NCI-H1092 treated with DMSO at 0.1 percent for 48 hours (cell line): Measurements from ENCODE around the gene PAX8.
"Not testable (repeated sequence)": the region's sequence is repeated elsewhere in the genome, so short reads cannot be mapped to it uniquely, and the experiment has no call there.

Experiments
- DNase-seq: peaks from one replicate; lab custom pipeline; 2025; lab: John Stamatoyannopoulos, UW

Gene PAX8

DNA sequence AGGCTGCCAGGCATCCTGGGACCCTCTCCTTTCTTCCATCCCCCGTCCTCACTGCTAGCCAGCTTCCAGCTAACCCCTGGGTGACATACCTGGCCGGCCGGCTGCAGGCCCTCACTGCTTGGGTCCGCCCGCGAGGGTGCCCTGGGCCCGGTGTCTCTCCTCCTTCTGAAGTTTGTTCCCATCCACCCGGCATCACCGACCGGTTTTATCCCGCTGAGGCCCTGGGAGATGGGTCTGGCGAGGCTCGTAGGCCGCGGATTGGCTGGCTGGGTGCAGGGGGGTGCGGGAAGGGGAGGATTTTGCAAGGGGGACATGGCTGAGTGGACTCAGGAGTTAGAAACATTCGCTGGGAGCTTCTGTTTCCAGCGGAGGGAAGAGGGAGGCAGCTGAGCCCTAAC lies at the start of gene PAX8:
Gene PAX8, minus strand, starts transcription at position 180 of the 398 bp plus-strand sequence. CDS start 527 bp downstream, outside the sequence.
- DNase-seq: no peak

DNA sequence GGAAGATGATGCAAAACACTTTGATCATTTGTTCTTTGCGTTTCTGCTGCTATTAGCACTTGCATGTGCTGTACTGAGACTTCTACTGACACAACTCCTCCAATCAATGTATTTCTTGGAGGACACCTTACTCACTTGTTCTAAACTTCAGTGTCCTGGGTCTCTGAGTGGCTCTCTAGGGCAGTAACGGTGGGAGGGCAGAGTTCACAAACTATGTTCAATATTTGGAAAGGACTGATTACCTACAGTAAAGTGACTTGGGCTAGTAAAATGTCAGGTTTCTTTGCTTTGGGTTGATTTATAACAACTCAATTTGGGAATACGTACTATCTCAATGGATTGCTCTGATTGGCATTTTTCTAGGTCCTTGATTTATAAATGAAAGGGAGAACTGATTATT lies 49.3 kb upstream of the PAX8 start:
- DNase-seq: no peak

DNA sequence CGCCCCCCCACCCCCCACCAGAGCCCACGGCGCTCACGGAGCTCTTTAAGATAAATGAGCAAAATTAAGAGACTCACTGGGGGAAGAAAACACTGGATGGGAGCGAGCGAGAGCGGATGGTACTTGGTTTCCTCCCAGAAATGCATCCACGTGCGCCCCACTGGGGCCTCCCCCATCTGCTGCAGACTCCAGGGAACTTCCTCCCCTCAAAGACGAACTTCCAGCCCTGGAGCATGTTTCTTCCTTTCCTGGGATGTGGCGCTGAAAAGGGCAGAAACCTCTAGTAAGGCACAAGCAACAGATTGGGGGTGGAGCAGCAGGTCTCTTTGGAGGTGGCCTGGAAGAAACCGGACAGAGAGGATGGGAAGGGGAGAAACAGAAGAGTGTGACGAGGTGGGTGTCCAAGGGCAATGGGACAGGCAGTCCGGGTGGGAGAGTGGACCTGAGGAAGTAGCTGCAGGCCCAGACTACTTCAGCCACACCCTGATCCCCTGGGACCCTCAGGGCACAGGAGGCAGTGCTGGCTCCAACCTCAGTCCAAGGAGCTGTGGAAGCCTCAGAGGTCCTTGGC lies 46.5 kb upstream of the PAX8 start:
- DNase-seq: not testable (repeated sequence)

DNA sequence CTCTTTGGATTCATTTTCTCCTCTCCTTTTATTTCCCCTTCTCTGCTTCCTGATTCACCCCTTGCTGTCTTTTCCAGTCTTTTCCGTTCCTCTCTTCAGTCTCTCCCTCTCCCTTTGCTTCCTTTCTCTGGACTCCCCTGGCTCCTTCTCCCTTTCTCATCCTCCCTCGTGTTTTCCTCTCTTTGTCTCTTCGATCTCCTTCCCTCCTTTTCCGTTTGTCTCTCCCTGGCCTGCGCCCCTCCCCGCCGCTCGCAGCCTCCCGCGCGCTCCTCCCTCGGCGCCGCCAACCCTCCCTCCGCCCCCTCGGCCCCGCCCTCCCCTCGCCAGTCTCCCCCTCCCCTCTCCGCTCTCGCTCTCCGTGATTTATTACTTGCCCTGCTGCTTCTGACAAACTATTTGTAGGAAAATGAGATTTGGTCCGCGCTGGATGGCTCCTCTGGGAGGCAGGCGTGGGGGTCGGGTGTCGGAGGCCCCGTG lies 46.0 kb upstream of the PAX8 start:
- DNase-seq: peak; percentile 48

DNA sequence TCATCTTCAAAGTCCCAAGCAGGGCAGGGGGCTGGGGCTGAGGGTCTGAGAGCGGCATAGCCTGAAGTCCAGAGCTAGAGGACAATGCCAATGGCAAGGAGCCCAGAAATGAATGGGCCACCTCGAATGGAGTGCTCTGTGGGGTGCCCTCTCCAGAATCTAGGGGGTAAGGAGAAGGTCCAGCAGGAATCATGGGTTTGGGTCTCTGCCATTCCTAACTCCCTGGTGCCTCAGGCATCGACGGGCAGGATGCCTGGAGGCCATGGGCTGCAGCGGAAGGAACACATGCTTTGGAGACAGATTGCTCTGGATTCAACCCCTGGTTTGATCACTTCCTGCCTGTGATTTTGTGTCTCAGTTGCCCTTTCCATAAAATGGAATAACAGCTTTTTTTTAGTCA lies 44.4 kb upstream of the PAX8 start:
- peak; percentile 2 for DNase-seq

DNA sequence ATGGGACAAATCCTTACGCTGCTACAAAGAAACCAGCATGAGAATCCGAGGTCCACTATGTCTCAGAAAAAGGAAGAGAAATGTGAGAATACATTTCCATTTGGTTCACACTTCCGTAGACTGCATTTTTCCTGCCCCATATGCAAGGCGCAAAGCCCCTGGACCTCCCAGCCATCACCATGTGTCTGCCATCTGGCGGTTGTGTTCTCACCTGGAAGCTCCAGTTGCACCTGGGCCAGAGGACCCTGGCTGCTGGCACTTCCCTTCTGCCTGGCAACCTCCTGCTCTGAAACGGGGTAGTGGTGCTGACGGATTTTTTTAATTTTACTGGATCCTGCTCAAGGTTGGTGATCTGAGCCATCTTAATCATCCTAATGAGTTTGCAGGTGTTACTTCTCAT lies 41.4 kb upstream of the PAX8 start:
- not testable (repeated sequence) for DNase-seq

DNA sequence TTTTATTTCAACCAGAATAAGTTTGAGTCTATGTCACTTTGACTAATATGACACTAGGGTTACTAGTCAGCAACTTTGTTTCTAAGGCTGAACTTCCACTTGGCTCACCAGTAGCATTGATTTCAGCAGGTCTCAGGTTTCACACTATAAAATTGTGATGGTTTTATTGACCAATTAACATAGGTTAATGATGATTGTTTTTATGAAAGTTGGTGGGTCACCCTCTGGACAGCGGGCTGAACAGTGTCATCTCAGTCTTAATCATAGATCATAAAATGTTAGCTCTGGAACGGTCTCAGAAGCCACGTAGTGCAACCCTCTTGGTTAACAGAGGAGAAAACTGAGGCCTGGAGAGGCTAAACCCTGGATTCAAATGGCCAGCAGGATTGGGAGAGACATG lies 40.2 kb upstream of the PAX8 start:
- not testable (repeated sequence) for DNase-seq

DNA sequence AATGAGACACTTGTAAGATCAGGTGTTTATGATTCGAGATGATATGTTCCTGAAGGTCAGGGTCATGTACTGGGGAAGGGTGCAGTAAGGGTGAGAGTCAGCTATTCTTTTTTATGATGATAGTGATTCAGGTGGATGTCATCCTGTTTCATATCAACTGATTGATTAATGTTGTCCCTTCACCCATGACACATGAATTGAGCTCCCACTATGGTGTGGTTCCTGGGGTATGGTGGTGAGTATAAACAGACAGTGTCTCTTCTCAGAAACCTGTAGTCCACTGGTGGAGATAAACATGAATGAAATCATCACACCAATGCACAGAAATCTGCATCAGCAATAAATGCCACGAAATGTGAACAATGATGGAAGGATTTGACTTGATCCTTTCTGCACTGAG lies 37.4 kb upstream of the PAX8 start:
- no peak for DNase-seq

DNA sequence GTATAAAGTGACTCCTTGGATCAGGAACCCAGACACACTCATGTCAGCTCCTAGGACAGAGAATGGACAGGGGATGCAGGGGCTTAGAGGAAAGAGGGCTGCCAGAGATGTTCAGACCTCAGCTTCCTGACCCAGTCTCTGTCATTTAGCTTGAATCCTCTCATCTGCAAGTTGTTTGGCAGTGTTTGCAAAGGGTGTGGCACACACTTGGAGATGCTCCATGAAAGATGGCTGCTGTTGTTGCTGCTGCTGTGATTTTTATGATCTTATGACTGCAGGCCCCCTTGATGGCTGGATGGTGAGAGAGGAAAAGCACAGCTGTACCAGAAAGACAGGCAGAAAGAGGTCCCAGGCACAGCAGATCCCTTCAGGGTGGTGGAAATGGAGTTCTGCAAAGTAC lies 35.9 kb upstream of the PAX8 start:
- not testable (repeated sequence) for DNase-seq

DNA sequence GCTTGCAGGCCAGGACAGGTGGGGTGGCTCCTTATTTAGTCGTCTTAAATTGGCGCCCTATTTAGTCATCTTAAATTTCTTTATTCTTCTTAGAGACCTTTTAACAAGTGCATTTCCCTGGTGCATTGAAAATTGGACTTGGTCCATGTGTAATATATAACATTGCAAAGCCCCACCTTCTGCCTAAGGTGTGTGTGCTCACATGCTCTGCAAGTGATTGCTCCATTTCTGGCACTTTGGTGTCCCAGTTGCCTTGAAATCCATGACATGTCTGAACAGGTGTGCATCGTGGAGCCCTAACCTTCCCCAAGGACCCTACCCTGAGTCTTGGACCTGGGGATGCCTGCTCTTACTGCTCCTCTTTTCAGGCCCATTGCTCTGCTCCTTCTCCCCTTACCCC lies 35.5 kb upstream of the PAX8 start:
- DNase-seq: not testable (repeated sequence)

DNA sequence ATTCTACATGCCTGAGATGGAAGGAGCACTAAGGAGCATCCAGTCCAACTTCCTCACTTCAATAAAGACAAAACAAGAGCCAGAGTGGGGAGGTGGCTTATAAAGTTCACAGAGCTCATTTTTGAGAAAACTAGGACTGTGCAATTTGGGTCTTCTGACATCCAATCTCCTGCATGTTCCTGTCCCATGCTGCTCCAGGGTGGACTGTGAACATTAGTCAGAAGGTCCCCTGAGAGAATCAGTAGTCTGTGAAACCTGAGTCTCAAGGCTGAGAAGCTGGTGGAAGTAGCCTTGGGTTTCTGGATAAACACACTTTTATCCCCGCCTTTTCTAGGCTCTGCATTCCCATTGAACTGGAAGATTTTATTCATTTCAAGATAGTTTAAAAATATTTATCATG lies 33.1 kb upstream of the PAX8 start:
- not testable (repeated sequence) for DNase-seq

DNA sequence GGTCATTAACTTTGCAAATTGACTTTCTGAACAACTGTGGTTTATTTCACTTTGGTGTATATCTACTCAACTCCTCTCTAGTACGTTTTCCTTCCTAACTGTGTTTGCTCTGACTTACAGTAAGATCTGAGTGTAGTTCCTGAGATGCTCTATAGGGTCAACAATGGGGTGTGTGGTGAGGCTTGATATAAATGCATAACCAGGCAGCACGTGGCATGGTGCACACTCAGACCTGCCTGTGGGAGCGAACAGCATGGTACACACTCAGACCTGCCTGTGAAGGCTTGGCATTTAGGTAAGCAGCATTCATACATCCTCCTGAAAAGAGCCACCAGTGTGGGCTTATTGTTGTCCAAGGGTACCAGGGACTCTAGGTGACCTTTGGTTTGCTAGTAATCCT lies 32.5 kb upstream of the PAX8 start:
- not testable (repeated sequence) for DNase-seq

DNA sequence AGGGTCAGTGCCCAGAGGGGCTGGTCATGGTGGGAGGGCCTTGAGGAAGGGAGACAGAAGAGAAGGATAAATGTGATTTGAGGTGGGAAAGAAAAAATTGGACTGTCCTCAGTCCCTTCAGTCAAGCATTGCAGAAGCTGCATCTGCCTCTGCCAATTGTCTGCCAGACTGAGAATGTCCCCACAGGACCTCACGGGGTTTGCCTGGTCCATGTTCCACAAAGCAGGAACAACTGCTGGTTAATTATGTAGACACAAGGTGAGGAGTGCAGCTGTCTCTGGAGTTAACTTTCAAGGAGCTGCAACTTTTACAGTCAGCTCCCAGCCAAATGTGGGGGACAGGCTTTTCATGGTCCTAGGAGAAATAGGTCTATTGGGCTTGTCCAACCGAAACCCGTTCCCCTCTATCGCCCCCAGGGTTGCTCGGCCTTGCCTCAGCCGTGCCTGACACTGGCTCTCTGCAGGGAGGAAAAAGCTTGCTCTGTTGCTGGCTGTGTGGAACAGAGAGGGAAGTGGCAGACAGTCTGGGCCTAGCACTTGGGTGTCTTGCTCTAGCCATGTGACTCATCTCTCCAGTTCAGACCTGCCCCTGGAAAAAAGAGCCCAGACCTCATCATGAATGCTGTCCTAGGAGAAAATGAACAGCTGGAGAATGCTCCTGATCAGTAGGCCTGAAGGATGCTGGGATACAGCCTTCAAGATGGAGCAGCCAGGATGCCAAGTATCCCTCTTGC lies 31.1 kb upstream of the PAX8 start:
- DNase-seq: no peak

DNA sequence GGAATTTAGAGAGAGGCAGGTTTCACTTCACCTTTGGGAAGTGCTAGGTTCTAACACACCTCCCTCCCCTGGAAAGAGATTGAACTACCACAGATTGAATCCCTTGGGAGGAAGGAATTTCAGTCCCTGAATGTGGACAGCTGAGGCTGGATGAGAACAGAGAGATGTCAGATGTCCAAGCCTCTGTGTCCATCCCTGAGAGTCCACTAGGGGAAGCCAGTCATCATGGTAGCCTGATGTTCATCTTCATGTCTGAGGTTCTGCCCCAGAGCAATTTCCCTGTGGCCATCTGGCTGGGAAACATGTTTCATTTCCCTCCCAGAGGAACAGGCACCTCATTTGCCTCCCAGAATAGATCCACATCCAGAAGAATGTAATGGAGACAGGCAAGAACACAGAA lies 30.1 kb upstream of the PAX8 start:
- DNase-seq: not testable (repeated sequence)

DNA sequence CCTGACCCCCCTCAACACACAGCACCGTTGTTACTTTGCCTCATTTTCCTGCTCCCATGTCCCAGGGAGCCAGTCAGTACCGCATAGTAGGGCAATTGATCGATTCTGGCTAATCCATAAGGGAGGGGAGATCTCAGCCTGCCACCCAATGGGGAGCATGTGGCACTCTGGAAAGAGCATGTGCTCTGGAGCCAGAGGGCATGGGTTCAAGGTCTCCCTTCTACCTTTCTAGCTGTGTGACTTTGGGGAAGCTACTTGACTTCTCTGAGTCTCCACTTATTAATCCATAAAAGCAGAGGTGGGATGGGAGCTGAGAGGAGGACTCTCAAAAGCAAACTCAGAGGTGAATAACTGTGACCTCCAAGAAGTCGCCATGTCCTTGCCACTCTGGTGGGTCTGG lies 27.5 kb upstream of the PAX8 start:
- DNase-seq: not testable (repeated sequence)

DNA sequence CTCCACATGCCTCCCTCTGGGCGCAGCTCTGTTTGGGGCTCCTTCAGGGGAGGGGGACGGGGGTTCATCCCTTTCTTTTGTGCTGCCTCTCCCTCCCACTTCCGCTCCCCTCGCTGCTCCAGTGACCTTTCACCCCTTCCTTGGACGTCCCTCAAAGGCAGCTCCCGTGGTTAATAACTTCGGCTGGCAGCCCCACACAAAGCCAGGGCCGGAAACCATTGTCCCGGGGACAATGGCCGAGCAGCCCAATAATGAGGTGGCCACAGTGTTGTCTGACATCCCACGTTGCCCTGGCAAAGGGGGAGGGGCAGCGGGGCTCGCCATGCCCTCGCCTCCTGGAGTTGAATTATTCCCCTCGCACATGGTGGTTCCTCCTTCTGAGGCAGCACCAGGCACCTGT lies 27.0 kb upstream of the PAX8 start:
- DNase-seq: not testable (repeated sequence)

DNA sequence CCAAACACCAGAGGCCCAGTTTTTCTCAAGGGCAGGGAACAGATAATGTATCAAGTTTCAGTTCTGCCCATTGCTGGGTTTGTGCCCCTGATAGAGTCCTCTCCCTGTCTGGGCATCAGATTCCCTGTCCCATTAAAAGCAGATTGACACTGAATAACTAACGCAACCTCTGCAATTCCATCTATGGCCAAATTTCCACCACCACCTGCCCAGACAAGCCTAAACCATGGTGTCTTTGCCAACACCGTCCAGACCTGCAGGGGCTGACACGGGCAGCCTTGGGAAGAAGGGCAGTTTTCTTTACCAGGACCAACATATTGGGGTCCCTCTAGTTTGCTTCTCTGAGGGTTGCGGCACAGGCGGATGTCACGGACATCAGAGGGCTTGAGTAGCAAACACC lies 26.4 kb upstream of the PAX8 start:
- DNase-seq: no peak

DNA sequence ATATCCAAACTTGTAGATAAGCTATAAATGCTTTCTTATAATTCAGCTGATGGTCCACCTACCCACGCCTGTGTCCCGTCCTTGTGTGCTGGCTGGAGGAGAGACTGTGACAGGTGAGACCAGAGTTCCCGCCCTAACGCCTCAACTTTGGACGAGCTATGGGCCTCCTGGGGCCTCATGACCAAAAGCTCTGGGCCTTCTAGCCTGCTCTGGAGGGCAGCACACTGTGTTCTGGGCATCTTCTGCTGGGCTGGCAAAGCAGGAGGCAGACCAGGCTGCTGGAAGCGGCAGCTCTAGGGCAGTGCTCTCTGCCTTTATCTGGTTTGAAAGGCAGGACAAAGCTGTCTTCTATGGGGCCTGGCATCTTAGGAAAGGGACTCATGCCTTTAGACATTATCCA lies 26.0 kb upstream of the PAX8 start:
- DNase-seq: no peak

DNA sequence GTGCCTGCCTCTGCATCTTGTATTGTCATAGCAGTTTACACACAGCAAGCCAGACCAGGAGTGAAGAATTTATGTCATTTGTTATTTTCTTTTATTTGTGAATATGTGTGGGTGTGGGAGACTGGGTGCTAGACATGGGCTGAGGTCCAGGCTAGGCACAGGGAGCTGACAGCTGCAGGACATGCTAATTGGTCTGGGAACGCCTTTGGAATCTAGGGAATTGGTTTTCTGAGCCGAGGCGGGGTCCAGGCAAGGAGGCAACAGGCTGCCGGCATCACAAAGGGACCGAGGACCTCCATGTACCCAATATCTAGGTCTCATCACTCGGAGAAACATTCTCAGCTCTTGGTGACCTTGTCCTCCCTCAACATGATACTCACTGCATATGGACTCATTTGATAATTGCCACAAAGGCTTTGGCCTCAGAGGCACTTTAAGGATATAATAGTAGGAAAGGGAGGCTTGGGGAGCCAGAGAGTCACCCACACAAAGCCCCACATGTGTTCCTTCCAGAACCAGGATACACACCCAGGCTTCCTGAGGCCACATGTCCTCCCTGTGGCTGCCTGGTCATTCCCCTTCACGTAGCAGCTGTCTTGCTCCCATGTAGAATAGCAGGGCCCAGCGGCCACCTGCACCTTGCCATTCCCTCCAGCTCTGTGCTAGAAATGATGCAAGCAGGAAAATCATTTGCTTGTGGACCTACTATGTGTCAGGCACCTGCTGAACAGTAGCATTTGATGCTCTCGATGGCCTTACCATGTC lies 23.7 kb upstream of the PAX8 start:
- not testable (repeated sequence) for DNase-seq

DNA sequence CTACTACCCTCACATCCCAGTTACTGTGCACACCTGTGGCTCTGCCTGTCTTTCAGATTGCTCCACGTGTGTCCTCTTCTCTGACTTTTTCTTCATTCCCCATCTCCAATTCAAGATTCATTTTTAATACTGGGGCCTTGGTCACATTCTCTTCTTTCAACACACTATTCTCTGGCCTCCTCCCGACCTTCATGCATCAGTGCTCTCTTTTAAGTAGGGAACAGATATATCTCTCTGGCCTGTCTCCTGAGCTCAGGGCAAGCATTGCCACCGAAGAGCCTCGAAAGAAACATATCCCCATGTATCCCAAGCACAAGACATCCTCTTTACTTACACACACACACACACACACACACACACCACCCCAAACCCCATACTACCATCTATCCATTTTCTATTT lies 21.6 kb upstream of the PAX8 start:
- DNase-seq: no peak

DNA sequence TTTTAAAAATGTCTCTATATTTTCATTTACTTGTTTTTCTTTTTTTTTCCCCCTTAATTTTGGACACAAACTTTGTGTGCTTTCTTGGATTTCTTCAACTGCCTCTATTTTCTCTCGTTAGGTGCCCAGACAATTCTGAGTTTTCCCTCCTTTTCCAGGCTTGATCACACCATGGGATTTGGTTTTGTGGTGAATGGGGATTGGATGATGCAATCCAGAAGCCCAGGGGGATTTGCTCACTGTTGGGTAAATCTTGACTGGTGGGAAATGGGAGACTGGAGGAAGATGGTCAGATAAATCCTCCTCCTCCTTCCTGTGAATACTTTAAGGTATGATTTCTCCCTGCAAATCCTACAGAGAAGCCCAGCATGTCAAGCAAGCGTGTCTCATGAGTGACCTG lies 19.5 kb upstream of the PAX8 start:
- no peak for DNase-seq

DNA sequence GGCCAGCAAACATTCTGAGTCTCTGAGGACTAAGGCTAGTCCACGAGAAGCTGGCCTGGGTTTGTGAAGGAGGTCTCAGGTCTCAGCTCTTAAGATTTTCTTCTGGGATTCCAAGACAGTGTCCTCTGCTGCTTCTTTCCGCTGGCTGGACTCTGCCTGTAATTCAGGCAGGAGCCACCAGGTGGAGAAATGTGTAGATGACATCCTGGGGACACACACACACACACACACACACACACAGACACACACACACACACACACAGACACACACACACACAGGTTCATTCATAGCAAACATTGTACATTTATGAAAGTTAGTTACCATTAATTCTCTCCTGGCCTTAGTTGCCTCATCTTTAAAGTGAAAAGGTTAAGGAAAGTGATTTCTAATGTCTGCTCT lies 18.9 kb upstream of the PAX8 start:
- not testable (repeated sequence) for DNase-seq

DNA sequence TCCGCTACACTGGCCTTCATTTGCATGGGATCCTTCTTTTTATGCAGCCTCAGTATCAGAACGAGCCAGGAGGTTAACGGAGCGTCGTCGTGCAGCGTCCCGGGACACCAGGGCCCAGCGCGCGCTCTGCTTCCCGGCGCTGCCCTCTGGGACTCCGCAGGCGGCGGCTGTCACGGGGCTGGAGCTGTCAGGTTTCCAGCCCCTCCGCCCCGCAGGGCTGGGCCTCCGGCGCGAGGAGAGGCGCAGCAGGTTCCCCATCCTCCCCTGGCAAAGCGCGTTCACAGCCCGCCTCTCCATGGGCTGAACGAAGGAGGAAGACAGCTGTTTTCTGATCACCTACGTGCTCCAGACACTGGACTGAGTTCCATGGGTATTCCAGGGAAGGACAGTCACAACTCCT lies 12.5 kb upstream of the PAX8 start:
- DNase-seq: no peak
